Astrocyte (in vitro differentiated cells and primary cell): ENCODE data around the gene SPAG6. TPM values are rescaled to one million over a fixed set of nuclear protein-coding genes. Genes with fewer than 3 reads are reported as not detected.
A peak's percentile ranks its signal among the peaks of the same experiment; 100 is the strongest.

ENCODE experiments used
- DNase-seq: peaks from one replicate; pipeline ENCODE4 v3.0.0-alpha.2; 2010; ENCODE audit warnings: low read depth
- FAIRE-seq: peaks from 2 replicates; lab custom pipeline; 2011; peaks lifted over from hg19 to GRCh38; lab: Jason Lieb, UNC
- H2AFZ ChIP-seq: 2 replicates; pipeline ENCODE4 v1.6.0; 2012; ENCODE audit warnings: low read depth, low read length, inconsistent platforms
- H3K27ac ChIP-seq: 2 replicates; pipeline ENCODE4 v1.5.1; 2011; ENCODE audit warnings: low read depth, low read length, inconsistent platforms
- H3K27me3 ChIP-seq: 2 replicates; pipeline ENCODE4 v1.6.0; 2011; ENCODE audit warnings: low read length, inconsistent platforms; ENCODE audit not compliant: insufficient read depth
- H3K36me3 ChIP-seq: 2 replicates; pipeline ENCODE4 v1.5.1; 2011; ENCODE audit warnings: low read length, inconsistent platforms; ENCODE audit not compliant: insufficient read depth
- H3K4me1 ChIP-seq: 2 replicates; pipeline ENCODE4 v1.5.1; 2011; ENCODE audit warnings: low read length, inconsistent platforms; ENCODE audit not compliant: insufficient read depth
- H3K4me2 ChIP-seq: 2 replicates; pipeline ENCODE4 v1.6.0; 2012; ENCODE audit warnings: low read length, inconsistent platforms
- H3K4me3 ChIP-seq: 2 replicates; pipeline ENCODE4 v1.5.1; 2011; ENCODE audit warnings: low read depth, mild to moderate bottlenecking, low read length, inconsistent platforms; ENCODE audit not compliant: insufficient read depth
- H3K79me2 ChIP-seq: 2 replicates; pipeline ENCODE4 v1.6.0; 2012; ENCODE audit warnings: mild to moderate bottlenecking, low read length, inconsistent platforms; ENCODE audit not compliant: insufficient read depth
- H3K9ac ChIP-seq: 2 replicates; pipeline ENCODE4 v1.6.0; 2012; ENCODE audit warnings: mild to moderate bottlenecking, low read length, inconsistent platforms
- H3K9me3 ChIP-seq: 2 replicates; pipeline ENCODE4 v1.5.1; 2012; ENCODE audit warnings: low read depth, mild to moderate bottlenecking, low read length, inconsistent platforms; ENCODE audit not compliant: insufficient read depth
- H4K20me1 ChIP-seq: 2 replicates; pipeline ENCODE4 v1.6.0; 2012; ENCODE audit warnings: low read length, inconsistent platforms; ENCODE audit not compliant: insufficient read depth
- H3K27ac Mint-ChIP-seq: one replicate; pipeline ENCODE4 v1.8.0; 2021; ENCODE audit warnings: mild to moderate bottlenecking, mixed read lengths; ENCODE audit not compliant: unreplicated experiment
- H3K27me3 Mint-ChIP-seq: one replicate; pipeline ENCODE4 v1.8.0; 2021; ENCODE audit warnings: low read depth, mixed read lengths; ENCODE audit not compliant: unreplicated experiment
- H3K36me3 Mint-ChIP-seq: one replicate; pipeline ENCODE4 v1.8.0; 2021; ENCODE audit warnings: low read depth, mixed read lengths; ENCODE audit not compliant: unreplicated experiment
- H3K4me1 Mint-ChIP-seq: one replicate; pipeline ENCODE4 v1.8.0; 2021; ENCODE audit warnings: low read depth, mixed read lengths; ENCODE audit not compliant: unreplicated experiment
- H3K4me3 Mint-ChIP-seq: one replicate; pipeline ENCODE4 v1.8.0; 2021; ENCODE audit warnings: mild to moderate bottlenecking, moderate library complexity, mixed read lengths; ENCODE audit not compliant: unreplicated experiment
- H3K9me3 Mint-ChIP-seq: one replicate; pipeline ENCODE4 v1.8.0; 2021; ENCODE audit warnings: mild to moderate bottlenecking, mixed read lengths; ENCODE audit not compliant: unreplicated experiment
- EZH2 ChIP-seq: IDR thresholded peaks from 2 replicates; pipeline ENCODE4 v1.6.1; 2012; ENCODE audit warnings: mild to moderate bottlenecking, low read length, inconsistent platforms; ENCODE audit not compliant: insufficient read depth
- total RNA-seq: library from RNA; stranded (reverse); gene quantifications from 2 replicates; pipeline ENCODE4 v1.2.1, GENCODE V29; 2021
- TF ChIP-seq, protein P1 (sequence below): IDR thresholded peaks from 2 replicates; pipeline ENCODE4 v1.5.1; 2011; ENCODE audit warnings: low read depth, mild to moderate bottlenecking, inconsistent platforms, low read length, moderate library complexity; ENCODE audit not compliant: insufficient read depth

Gene SPAG6
- total RNA-seq, 1 donor from 2014 or later = not detected

DNA sequence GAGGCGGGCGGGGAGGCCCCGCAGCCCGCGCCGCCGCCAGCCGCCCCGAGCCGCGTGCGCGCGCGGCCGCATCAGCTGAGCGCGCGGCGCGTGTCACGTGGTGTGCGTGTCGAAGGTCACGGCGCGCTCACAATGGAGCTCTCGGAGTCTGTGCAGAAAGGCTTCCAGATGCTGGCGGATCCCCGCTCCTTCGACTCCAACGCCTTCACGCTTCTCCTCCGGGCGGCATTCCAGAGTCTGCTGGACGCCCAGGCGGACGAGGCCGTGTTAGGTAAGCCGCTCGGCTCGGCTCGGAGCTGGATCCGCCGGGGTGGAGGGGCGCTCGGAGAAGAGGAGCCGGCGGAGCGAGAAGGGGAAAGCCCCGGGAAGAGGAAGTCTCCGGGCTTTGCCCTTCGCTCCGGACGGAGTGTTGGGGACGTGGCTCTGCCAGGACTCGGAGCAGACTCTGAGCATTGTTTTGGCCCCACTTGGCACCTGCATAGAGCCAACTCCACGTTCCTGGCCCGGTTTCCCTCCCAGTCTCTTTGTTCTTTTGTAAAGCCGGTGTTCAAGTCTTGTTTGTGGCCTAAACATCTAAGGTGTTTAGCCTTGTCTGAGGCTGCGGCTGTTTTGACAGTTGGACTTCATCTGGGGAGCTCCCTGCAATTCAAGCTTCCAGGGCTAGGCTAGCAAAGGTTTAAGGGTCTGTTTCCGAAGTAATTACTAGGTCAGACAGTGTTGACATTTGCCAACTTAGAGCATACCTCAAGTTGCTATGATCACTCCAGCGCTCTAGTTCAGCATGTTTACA is 28.8 kb upstream of the SPAG6 start, which contains the start of gene COMMD3:
Gene COMMD3, plus strand, starts transcription at position 103 of the 790 bp plus-strand sequence. Its CDS starts 30 bp downstream, at position 133.
- Histone ChIP-seq H3K4me2 (peak within 1 kb of the TSS; percentile 87), H3K79me2 (peaks cover 16% of the 10 kb centered on the region), H3K27me3 (no peaks in the 10 kb centered on the region), H3K9ac (peak within 1 kb of the TSS; percentile 91), H3K36me3 (no peaks in the 10 kb centered on the region), H3K27ac (peak within 1 kb of the TSS; percentile 83), H4K20me1 (no peaks in the 10 kb centered on the region), H3K9me3 (no peaks in the 10 kb centered on the region), H3K4me3 (peak within 1 kb of the TSS; percentile 84), H3K4me1 (peaks cover 14% of the 10 kb centered on the region), H2AFZ (peak within 1 kb of the TSS; percentile 95)
- peak; percentile 80 for DNase-seq
- H3K27me3 Mint-ChIP-seq = peaks cover 27% of the 10 kb centered on the region
- H3K27ac Mint-ChIP-seq = peak within 1 kb of the TSS; percentile 62
- no peaks in the 10 kb centered on the region for H3K36me3 Mint-ChIP-seq
- FAIRE-seq = no peak
- H3K4me1 Mint-ChIP-seq = peaks cover 8% of the 10 kb centered on the region
- peak within 1 kb of the TSS; percentile 93 for H3K4me3 Mint-ChIP-seq
- no peaks in the 10 kb centered on the region for H3K9me3 Mint-ChIP-seq
- TF ChIP-seq, protein P1, sequence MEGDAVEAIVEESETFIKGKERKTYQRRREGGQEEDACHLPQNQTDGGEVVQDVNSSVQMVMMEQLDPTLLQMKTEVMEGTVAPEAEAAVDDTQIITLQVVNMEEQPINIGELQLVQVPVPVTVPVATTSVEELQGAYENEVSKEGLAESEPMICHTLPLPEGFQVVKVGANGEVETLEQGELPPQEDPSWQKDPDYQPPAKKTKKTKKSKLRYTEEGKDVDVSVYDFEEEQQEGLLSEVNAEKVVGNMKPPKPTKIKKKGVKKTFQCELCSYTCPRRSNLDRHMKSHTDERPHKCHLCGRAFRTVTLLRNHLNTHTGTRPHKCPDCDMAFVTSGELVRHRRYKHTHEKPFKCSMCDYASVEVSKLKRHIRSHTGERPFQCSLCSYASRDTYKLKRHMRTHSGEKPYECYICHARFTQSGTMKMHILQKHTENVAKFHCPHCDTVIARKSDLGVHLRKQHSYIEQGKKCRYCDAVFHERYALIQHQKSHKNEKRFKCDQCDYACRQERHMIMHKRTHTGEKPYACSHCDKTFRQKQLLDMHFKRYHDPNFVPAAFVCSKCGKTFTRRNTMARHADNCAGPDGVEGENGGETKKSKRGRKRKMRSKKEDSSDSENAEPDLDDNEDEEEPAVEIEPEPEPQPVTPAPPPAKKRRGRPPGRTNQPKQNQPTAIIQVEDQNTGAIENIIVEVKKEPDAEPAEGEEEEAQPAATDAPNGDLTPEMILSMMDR = no peak
- TF ChIP-seq EZH2 = no peak

DNA sequence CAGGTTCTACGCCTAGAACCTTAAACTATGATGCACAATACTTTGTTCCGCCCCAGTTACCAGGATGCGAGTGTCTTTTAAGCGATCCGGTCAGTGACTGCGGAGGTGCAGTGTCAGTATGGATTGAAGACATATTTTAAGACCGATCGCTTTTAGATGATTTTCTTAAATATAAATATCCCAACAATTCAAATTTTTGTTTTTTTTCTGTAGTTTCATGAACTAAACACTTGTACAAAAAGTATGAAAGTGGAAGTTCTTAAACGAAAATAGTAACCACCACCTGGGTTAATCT is 28.3 kb upstream of the SPAG6 start:
- DNase-seq = no peak

More for the DNA sequence above, 28.3 kb upstream of the SPAG6 start:
- H4K20me1 ChIP-seq = no peaks in the 10 kb centered on the region
- peak overlapping the region; percentile 87 for H3K4me2 ChIP-seq
- TF ChIP-seq EZH2 = no peak
- TF ChIP-seq, protein P1 = no peak
- FAIRE-seq = no peak
- H3K4me1 ChIP-seq = peaks cover 14% of the 10 kb centered on the region
- peak overlapping the region; percentile 83 for H3K27ac ChIP-seq
- peak overlapping the region; percentile 95 for H2AFZ ChIP-seq
- Mint-ChIP-seq H3K27me3 (peaks cover 27% of the 10 kb centered on the region), H3K36me3 (no peaks in the 10 kb centered on the region), H3K27ac (peak overlapping the region; percentile 62), H3K9me3 (no peaks in the 10 kb centered on the region), H3K4me3 (peak overlapping the region; percentile 93), H3K4me1 (peaks cover 8% of the 10 kb centered on the region)
- no peaks in the 10 kb centered on the region for H3K9me3 ChIP-seq
- H3K9ac ChIP-seq = peak overlapping the region; percentile 91
- H3K4me3 ChIP-seq = peak overlapping the region; percentile 84
- peaks cover 1% of the 10 kb centered on the region for H3K27me3 ChIP-seq
- H3K79me2 ChIP-seq = peaks cover 17% of the 10 kb centered on the region
- no peaks in the 10 kb centered on the region for H3K36me3 ChIP-seq
